Subcutaneous abdominal adipose tissue (tissue), 5 donors: ENCODE measurements around the gene PIRT.

ENCODE experiments used
- H3K27ac ChIP-seq: one replicate; pipeline ENCODE4 v1.7.0; 2013; ENCODE audit warnings: low read depth, mild to moderate bottlenecking, inconsistent platforms, low read length, moderate library complexity
- H3K27me3 ChIP-seq, 5 donors: one replicate each; pipeline ENCODE4 v1.7.0; 2013; ENCODE audit warnings: low read length in 5 of 5, inconsistent platforms in 1 of 5; ENCODE audit not compliant: control insufficient read depth in 5 of 5, insufficient read depth in 4 of 5
- H3K36me3 ChIP-seq, 5 donors: one replicate each; pipeline ENCODE4 v1.7.0; 2013; ENCODE audit warnings: low read length in 5 of 5; ENCODE audit not compliant: control insufficient read depth in 5 of 5, insufficient read depth in 5 of 5
- H3K4me1 ChIP-seq, 5 donors: one replicate each; pipeline ENCODE4 v1.7.0; 2013; ENCODE audit warnings: low read length in 5 of 5, mild to moderate bottlenecking in 3 of 5, moderate library complexity in 1 of 5; ENCODE audit not compliant: control insufficient read depth in 5 of 5, insufficient read depth in 5 of 5
- H3K4me3 ChIP-seq, 5 donors: one replicate each; pipeline ENCODE4 v1.7.0; 2013; ENCODE audit warnings: low read length in 5 of 5, low read depth in 1 of 5
- H3K9ac ChIP-seq, 5 donors: one replicate each; pipeline ENCODE4 v1.7.0; 2013; ENCODE audit warnings: low read length in 5 of 5, mild to moderate bottlenecking in 4 of 5, moderate library complexity in 3 of 5
- H3K9me3 ChIP-seq, 5 donors: one replicate each; pipeline ENCODE4 v1.7.0; 2013; ENCODE audit warnings: low read length in 5 of 5; ENCODE audit not compliant: control insufficient read depth in 5 of 5
- donor health status: healthy.
- donor health status: healthy.
- donor health status: healthy.
- donor health status: healthy.
- donor health status: healthy.

The PIRT gene

GRCh38 chr17:10776381-10776780 lies 61.5 kb downstream of the PIRT start:
- H3K9ac ChIP-seq, result no peak overlapping the region
- no peaks in the 10 kb centered on the region for H3K27me3 ChIP-seq
- no peak overlapping the region for H3K4me3 ChIP-seq

GRCh38 chr17:10775740-10776356 lies 62.0 kb downstream of the PIRT start:
- peaks cover 0 to 7% (median 6%) of the 10 kb centered on the region in 5 donors for H3K9me3 ChIP-seq
- no peak overlapping the region for H3K4me3 ChIP-seq
- H3K27ac ChIP-seq, result no peak overlapping the region
- no peak overlapping the region for H3K9ac ChIP-seq
- no peaks in the 10 kb centered on the region for H3K36me3 ChIP-seq
- H3K27me3 ChIP-seq, result no peaks in the 10 kb centered on the region
- H3K4me1 ChIP-seq, result peaks cover 0 to 9% (median 4%) of the 10 kb centered on the region in 5 donors

More at GRCh38 chr17:10776381-10776780, 61.5 kb downstream of the PIRT start:
- H3K9me3 ChIP-seq, result peaks cover 0 to 7% (median 6%) of the 10 kb centered on the region in 5 donors
- no peaks in the 10 kb centered on the region for H3K36me3 ChIP-seq
- H3K27ac ChIP-seq, result no peak overlapping the region
- H3K4me1 ChIP-seq, result peaks cover 0 to 9% (median 4%) of the 10 kb centered on the region in 5 donors

GRCh38 chr17:10775058-10775457 lies 62.8 kb downstream of the PIRT start:
- Histone ChIP-seq H3K27ac (no peak overlapping the region), H3K9me3 (peaks cover 0 to 7% (median 6%) of the 10 kb centered on the region in 5 donors), H3K27me3 (no peaks in the 10 kb centered on the region), H3K4me3 (no peak overlapping the region), H3K9ac (no peak overlapping the region), H3K36me3 (no peaks in the 10 kb centered on the region), H3K4me1 (peaks cover 0 to 9% (median 4%) of the 10 kb centered on the region in 5 donors)

- no peaks in the 10 kb centered on the region for H3K36me3 ChIP-seq
- peaks cover 0 to 9% (median 4%) of the 10 kb centered on the region in 5 donors for H3K4me1 ChIP-seq
- H3K9ac ChIP-seq, result no peak overlapping the region
- no peak overlapping the region for H3K4me3 ChIP-seq
- peaks cover 0 to 10% (median 7%) of the 10 kb centered on the region in 5 donors for H3K9me3 ChIP-seq
- no peaks in the 10 kb centered on the region for H3K27me3 ChIP-seq
- H3K27ac ChIP-seq, result no peak overlapping the region
Observed at GRCh38 chr17:10773391-10773790, 64.5 kb downstream of the PIRT start.
